ENCODE data around the gene EFNB2. TPM values are rescaled to one million over a fixed set of nuclear protein-coding genes. Genes with fewer than 3 reads are reported as not detected.

The EFNB2 gene
- total and polyA plus RNA-seq, 2 donors (not counting 3 experiments of a cell fraction or from before 2014, with no cell fraction given) = 50.4 to 69.5 TPM

- Histone ChIP-seq H3K79me2 (ENCODE audit: control insufficient read depth, insufficient read depth, low read length) (no peaks in the 10 kb centered on the region), H3K9ac (replicated peaks; ENCODE audit: extremely low read depth, insufficient read depth, low read length) (no peak overlapping the region), H2AFZ (ENCODE audit: low read depth, low read length) (no peak overlapping the region), H3K36me3 (ENCODE audit: control insufficient read depth in 2 of 2, extremely low read depth in 1 of 2, insufficient read depth in 2 of 2, low read length in 2 of 2) (no peaks in the 10 kb centered on the region), H3K4me3 (replicated peaks in 1 of 3; ENCODE audit: insufficient read depth in 1 of 3, low read depth in 1 of 3, low read length in 3 of 3) (no peak overlapping the region), H3K9me1 (replicated peaks; ENCODE audit: control insufficient read depth, extremely low read depth, insufficient read depth, low read length) (no peaks in the 10 kb centered on the region), H3K9me3 (replicated peaks; ENCODE audit: control insufficient read depth, insufficient read depth, low read length) (no peaks in the 10 kb centered on the region), H3K27me3 (ENCODE audit: control insufficient read depth in 2 of 2, insufficient read depth in 2 of 2, low read length in 2 of 2) (peaks cover 0 to 4% of the 10 kb centered on the region in 2 experiments), H3K27ac (ENCODE audit: insufficient read depth, low read depth, low read length) (no peak overlapping the region), H3K4me1 (ENCODE audit: control insufficient read depth, extremely low read depth, insufficient read depth, low read length) (no peaks in the 10 kb centered on the region), H3K4me2 (ENCODE audit: insufficient read depth, low read length) (no peak overlapping the region), H4K20me1 (replicated peaks; ENCODE audit: control insufficient read depth, extremely low read depth, insufficient read depth, low read length) (no peaks in the 10 kb centered on the region)
- intact Hi-C loops (cut with micrococcal nuclease) (no loop called here), dilution Hi-C loops (cut with MboI; ENCODE audit: extremely low pct_ligation_motif_present, low sequenced_read_pairs) (no loop called here)
- no TSS peak for BruUV-seq (replicated peaks)
- ChIA-PET POLR2A (no interaction called here), CTCF (no interaction called here)
- no peak for TF ChIP-seq POLR2A (IDR thresholded peaks at IDR 0.05; ENCODE audit: low read depth, low read length)
- TF ChIP-seq MYC (IDR thresholded peaks at IDR 0.05; ENCODE audit: low read depth, low read length) = no peak
- no peak for TF ChIP-seq JUN (IDR thresholded peaks at IDR 0.05; ENCODE audit: borderline replicate concordance, insufficient read depth, insufficient read length, low read depth)
- TF ChIP-seq CTCF (IDR thresholded peaks at IDR 0.05; ENCODE audit: extremely low read depth in 1 of 2, insufficient read depth in 1 of 2, low read depth in 1 of 2, low read length in 2 of 2) = no peak
- TF ChIP-seq EZH2 (IDR thresholded peaks at IDR 0.05; ENCODE audit: borderline replicate concordance, low read depth, low read length, severe bottlenecking) = no peak
- no peak for TF ChIP-seq GATA2 (IDR thresholded peaks at IDR 0.05; ENCODE audit: insufficient read depth, insufficient read length, low read depth, low read length)
- no peak for TF ChIP-seq FOS (IDR thresholded peaks at IDR 0.05; ENCODE audit: borderline replicate concordance, insufficient read depth, low read length)
- no peak for TF ChIP-seq POLR2AphosphoS5 (IDR thresholded peaks at IDR 0.05; ENCODE audit: insufficient read depth, low read depth, low read length)
- no peak for TF ChIP-seq MAX (IDR thresholded peaks at IDR 0.05; ENCODE audit: insufficient read depth, insufficient read length)
- peak; percentile 24 for DNase-seq (ENCODE audit: low read depth, low spot score)
- no peak for FAIRE-seq
Measured at GRCh38 chr13:106440866-106441265, 94.6 kb downstream of the EFNB2 start.

Other genes with a start within 250 kb of the EFNB2 start
- 95.7 and 111 TPM in 2 replicates for gene ARGLU1, start 32.5 kb upstream of the EFNB2 start, total RNA-seq
- 41.8 and 44.4 TPM in 2 replicates for gene ARGLU1, start 32.5 kb upstream of the EFNB2 start, polyA plus RNA-seq